OCI-LY3 (cell line): ENCODE data around the gene HERC5.

Source experiments
- H2AFZ ChIP-seq: fragments of 200-600, 300-600 bp; shearing (Covaris generic); 2 replicates; pipeline ENCODE4 v1.6.0; 2014; ENCODE audit warnings: antibody characterized with exemption, low read depth, low read length
- H3K27ac ChIP-seq: fragments of 200-600, 300-600 bp; sonication (generic); 2 replicates; pipeline ENCODE4 v1.5.1; 2014; ENCODE audit warnings: mild to moderate bottlenecking, low read length, moderate library complexity, mixed read lengths
- H3K27me3 ChIP-seq: fragments of 200-600, 300-600 bp; sonication (generic); 2 replicates; pipeline ENCODE4 v1.6.1; 2014; ENCODE audit warnings: low read depth, low read length, mixed read lengths
- H3K36me3 ChIP-seq: fragments of 200-600, 300-600 bp; sonication (generic); replicated peaks from 2 replicates; pipeline ENCODE3; 2014; ENCODE audit warnings: low read depth, low read length, mixed read lengths
- H3K4me1 ChIP-seq: fragments of 300-600, 200-600 bp; sonication (generic); 2 replicates; pipeline ENCODE4 v1.6.1; 2014; ENCODE audit warnings: low read length, mixed read lengths
- H3K4me2 ChIP-seq: fragments of 200-600, 300-600 bp; sonication (generic); 2 replicates; pipeline ENCODE4 v1.6.1; 2014; ENCODE audit warnings: low read length, mixed read lengths
- H3K4me3 ChIP-seq: fragments of 300-600, 200-600 bp; sonication (generic); 2 replicates; pipeline ENCODE4 v1.5.1; 2014; ENCODE audit warnings: antibody characterized with exemption, mild to moderate bottlenecking, low read length, moderate library complexity
- H3K79me2 ChIP-seq: fragments of 300-600, 200-600 bp; shearing (Covaris generic); 2 replicates; pipeline ENCODE4 v1.6.1; 2014; ENCODE audit warnings: mild to moderate bottlenecking, low read length, mixed read lengths
- H3K9ac ChIP-seq: fragments of 300-600, 200-600 bp; shearing (Covaris generic); 2 replicates; pipeline ENCODE4 v1.6.0; 2014; ENCODE audit warnings: mild to moderate bottlenecking, low read length, moderate library complexity
- H3K9me3 ChIP-seq: fragments of 200-600, 300-600 bp; shearing (Covaris generic); 2 replicates; pipeline ENCODE4 v1.6.1; 2014; ENCODE audit warnings: low read length, mixed read lengths; ENCODE audit not compliant: insufficient read depth
- H4K20me1 ChIP-seq: fragments of 200-600, 300-600 bp; sonication (generic); 2 replicates; pipeline ENCODE4 v1.6.1; 2016; ENCODE audit warnings: low read length, mixed read lengths; ENCODE audit not compliant: insufficient read depth
- CTCF ChIP-seq: fragments of 200-600, 300-600 bp; sonication (generic); IDR thresholded peaks from 2 replicates; pipeline ENCODE4 v1.5.1; 2014; ENCODE audit warnings: antibody characterized with exemption, low read length, low read depth
- EZH2phosphoT487 ChIP-seq: fragments of 200-600 bp; shearing (Covaris generic); IDR thresholded peaks from 2 replicates; pipeline ENCODE4 v1.6.1; 2018; ENCODE audit warnings: antibody characterized with exemption, mixed run types, low read depth

HERC5 gene

GRCh38 chr4:88458104-88458740 is 1.3 kb downstream of the HERC5 start:
- H3K79me2 ChIP-seq, result no peaks in the 10 kb centered on the region
- H3K27me3 ChIP-seq, result no peaks in the 10 kb centered on the region
- no peak overlapping the region for H3K4me2 ChIP-seq
- H3K4me3 ChIP-seq, result no peak overlapping the region
- H3K36me3 ChIP-seq, result no peaks in the 10 kb centered on the region
- H3K4me1 ChIP-seq, result no peaks in the 10 kb centered on the region
- H3K9ac ChIP-seq, result no peak overlapping the region
- no peaks in the 10 kb centered on the region for H4K20me1 ChIP-seq
- TF ChIP-seq CTCF (no peak), EZH2phosphoT487 (no peak)
- H2AFZ ChIP-seq, result no peak overlapping the region
- no peak overlapping the region for H3K27ac ChIP-seq
- H3K9me3 ChIP-seq, result no peaks in the 10 kb centered on the region

- H3K4me3 ChIP-seq, result no peak overlapping the region
- no peaks in the 10 kb centered on the region for H3K36me3 ChIP-seq
- H3K9me3 ChIP-seq, result no peaks in the 10 kb centered on the region
- H3K9ac ChIP-seq, result no peak overlapping the region
- TF ChIP-seq EZH2phosphoT487 (no peak), CTCF (no peak)
- H3K4me2 ChIP-seq, result no peak overlapping the region
- no peaks in the 10 kb centered on the region for H4K20me1 ChIP-seq
- H2AFZ ChIP-seq, result no peak overlapping the region
- H3K27me3 ChIP-seq, result no peaks in the 10 kb centered on the region
- no peaks in the 10 kb centered on the region for H3K79me2 ChIP-seq
- no peak overlapping the region for H3K27ac ChIP-seq
- H3K4me1 ChIP-seq, result no peaks in the 10 kb centered on the region
Observed at GRCh38 chr4:88465653-88466192, 8.8 kb downstream of the HERC5 start.

GRCh38 chr4:88467392-88467791 is 10.5 kb downstream of the HERC5 start:
- no peaks in the 10 kb centered on the region for H3K4me1 ChIP-seq
- no peak overlapping the region for H3K9ac ChIP-seq
- no peaks in the 10 kb centered on the region for H4K20me1 ChIP-seq
- H3K27ac ChIP-seq, result no peak overlapping the region
- no peaks in the 10 kb centered on the region for H3K9me3 ChIP-seq
- no peak overlapping the region for H3K4me2 ChIP-seq
- H3K36me3 ChIP-seq, result no peaks in the 10 kb centered on the region
- H3K4me3 ChIP-seq, result no peak overlapping the region
- H2AFZ ChIP-seq, result no peak overlapping the region
- H3K27me3 ChIP-seq, result no peaks in the 10 kb centered on the region
- H3K79me2 ChIP-seq, result no peaks in the 10 kb centered on the region
- no peak for TF ChIP-seq EZH2phosphoT487
- TF ChIP-seq CTCF, result no peak

- Histone ChIP-seq H3K9ac (no peak overlapping the region), H3K4me2 (no peak overlapping the region), H3K9me3 (no peaks in the 10 kb centered on the region), H3K4me3 (no peak overlapping the region), H3K36me3 (no peaks in the 10 kb centered on the region), H3K27me3 (no peaks in the 10 kb centered on the region; the same call in 1 of the 2 replicates), H3K27ac (no peak overlapping the region), H3K79me2 (no peaks in the 10 kb centered on the region), H3K4me1 (no peaks in the 10 kb centered on the region), H4K20me1 (no peaks in the 10 kb centered on the region), H2AFZ (no peak overlapping the region)
- TF ChIP-seq CTCF (no peak), EZH2phosphoT487 (no peak)
Observed at GRCh38 chr4:88477229-88477860, 20.4 kb downstream of the HERC5 start.
